ENCODE results near the gene SULT1A1. TPM values are rescaled to one million over a fixed set of nuclear protein-coding genes. Genes with fewer than 3 reads are reported as not detected.
"Not testable (repeated sequence)": the region's sequence is repeated elsewhere in the genome, so short reads cannot be mapped to it uniquely, and the experiment has no call there.

Gene SULT1A1
- total RNA-seq, 1 experiment from 2014 or later: 5.3 TPM

DNA sequence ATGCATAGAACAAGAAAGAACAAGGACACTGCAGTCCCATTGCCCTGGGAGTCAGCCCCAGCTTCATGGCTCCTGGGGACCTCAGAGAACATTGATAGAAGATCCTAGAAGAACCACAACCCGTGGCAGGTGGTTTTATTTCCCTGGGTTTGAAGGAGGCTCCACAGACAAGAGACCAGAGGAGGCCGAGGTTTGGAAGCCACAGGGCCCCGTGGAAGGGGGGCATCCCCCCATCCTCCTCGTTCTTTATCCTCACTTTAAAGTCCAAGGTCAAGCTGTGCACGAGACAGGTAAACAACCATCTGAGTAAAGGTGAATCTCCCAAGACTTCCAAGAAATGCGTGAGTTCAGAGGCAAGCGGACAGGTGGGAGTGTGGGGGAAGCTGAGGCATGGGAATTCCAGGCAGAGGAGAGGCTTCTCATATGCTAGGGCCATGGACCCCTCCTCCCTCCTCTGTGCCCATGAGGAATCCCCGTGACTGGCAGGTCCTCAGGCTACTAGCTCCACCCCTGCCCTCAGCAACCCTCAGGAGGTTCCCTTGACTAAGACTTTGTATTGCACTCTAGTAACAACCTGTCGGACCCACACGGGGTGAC is 849 bp upstream of the SULT1A1 start:
- BruUV-seq (replicated peaks): no TSS peak
- H3K36me3 Mint-ChIP-seq (ENCODE audit: insufficient read depth, unreplicated experiment): no peaks in the 10 kb centered on the region
- DNase-seq (ENCODE audit: unreplicated experiment): no peak
- no peaks in the 10 kb centered on the region for H3K4me1 Mint-ChIP-seq (ENCODE audit: insufficient read depth, unreplicated experiment)
- H3K27me3 Mint-ChIP-seq (ENCODE audit: insufficient read depth, unreplicated experiment): no peaks in the 10 kb centered on the region
- TF ChIP-seq, protein P1, sequence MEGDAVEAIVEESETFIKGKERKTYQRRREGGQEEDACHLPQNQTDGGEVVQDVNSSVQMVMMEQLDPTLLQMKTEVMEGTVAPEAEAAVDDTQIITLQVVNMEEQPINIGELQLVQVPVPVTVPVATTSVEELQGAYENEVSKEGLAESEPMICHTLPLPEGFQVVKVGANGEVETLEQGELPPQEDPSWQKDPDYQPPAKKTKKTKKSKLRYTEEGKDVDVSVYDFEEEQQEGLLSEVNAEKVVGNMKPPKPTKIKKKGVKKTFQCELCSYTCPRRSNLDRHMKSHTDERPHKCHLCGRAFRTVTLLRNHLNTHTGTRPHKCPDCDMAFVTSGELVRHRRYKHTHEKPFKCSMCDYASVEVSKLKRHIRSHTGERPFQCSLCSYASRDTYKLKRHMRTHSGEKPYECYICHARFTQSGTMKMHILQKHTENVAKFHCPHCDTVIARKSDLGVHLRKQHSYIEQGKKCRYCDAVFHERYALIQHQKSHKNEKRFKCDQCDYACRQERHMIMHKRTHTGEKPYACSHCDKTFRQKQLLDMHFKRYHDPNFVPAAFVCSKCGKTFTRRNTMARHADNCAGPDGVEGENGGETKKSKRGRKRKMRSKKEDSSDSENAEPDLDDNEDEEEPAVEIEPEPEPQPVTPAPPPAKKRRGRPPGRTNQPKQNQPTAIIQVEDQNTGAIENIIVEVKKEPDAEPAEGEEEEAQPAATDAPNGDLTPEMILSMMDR (IDR thresholded peaks at IDR 0.05; ENCODE audit: unreplicated experiment): no peak
- intact Hi-C loops (cut with micrococcal nuclease): no loop called here
- no peaks in the 10 kb centered on the region for H3K9me3 Mint-ChIP-seq (ENCODE audit: unreplicated experiment)
- ChIA-PET CTCF (interaction anchor here (0.6 kb wide), 1 partner anchor 27 kb away, joined by 3 read pairs; no protein-coding TSS in a partner anchor), POLR2A (no interaction called here)
- no peak overlapping the region for H3K4me3 Mint-ChIP-seq (ENCODE audit: unreplicated experiment)
- no peak overlapping the region for H3K27ac Mint-ChIP-seq (ENCODE audit: low read depth, unreplicated experiment)

DNA sequence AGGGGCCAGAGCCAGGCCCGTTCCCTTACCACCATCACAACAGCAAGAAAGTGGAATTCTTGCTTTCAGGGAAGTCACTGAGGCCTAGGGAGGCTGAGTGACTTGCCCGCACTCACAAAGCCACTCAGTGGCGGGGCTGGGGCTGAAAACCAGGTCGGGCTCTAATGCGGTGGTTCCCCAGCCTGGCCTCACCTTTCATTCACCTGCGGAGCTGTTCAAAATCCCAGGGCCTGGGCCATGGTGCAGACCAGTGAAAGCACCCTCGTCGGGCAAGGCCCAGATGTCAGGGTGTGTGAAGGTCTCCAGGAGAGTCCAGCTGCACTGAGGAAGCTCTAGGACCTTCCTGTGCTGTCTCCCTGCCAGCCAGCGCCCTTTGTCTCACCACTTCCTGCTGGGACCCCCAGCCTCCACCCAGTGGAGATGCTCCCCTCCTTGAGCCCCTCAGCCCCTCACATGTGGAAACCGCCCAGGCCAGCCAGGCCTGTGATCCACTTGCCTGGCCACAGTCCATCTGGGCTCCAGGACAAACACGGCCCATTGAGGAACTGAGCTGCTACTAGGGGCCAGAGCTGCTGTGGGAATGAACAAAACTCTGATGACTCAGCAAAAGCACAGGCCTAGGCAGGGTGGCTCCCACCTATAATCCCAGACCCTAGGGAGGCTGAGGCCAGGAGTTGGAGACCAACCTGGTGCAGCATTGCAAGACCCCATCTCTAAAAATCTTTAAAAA is 812 bp downstream of the SULT1A1 start:
- intact Hi-C loops (cut with micrococcal nuclease); POLR2A ChIA-PET; H3K27me3 Mint-ChIP-seq (ENCODE audit: insufficient read depth, unreplicated experiment); H3K4me1 Mint-ChIP-seq (ENCODE audit: insufficient read depth, unreplicated experiment); CTCF ChIA-PET; H3K4me3 Mint-ChIP-seq (ENCODE audit: unreplicated experiment); BruUV-seq (replicated peaks); DNase-seq (ENCODE audit: unreplicated experiment); H3K9me3 Mint-ChIP-seq (ENCODE audit: unreplicated experiment); H3K36me3 Mint-ChIP-seq (ENCODE audit: insufficient read depth, unreplicated experiment); H3K27ac Mint-ChIP-seq (ENCODE audit: low read depth, unreplicated experiment): not testable (repeated sequence)

DNA sequence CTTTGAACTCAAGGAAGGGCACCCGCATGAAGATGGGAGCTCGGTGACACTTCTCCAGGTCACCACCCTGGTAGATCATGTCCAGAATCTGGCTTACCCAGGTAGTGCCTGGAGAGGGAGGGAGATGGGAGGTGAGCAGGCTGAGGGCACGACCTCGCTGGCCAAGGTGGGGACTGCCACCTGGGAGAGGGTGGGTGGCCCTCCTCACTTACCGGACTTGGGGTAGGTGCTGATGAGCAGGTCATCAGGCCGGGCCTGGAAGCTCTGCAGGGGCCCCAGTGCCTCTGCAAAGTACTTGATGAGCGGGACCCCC is 1.4 kb downstream of the SULT1A1 start:
- H3K27me3 Mint-ChIP-seq (ENCODE audit: insufficient read depth, unreplicated experiment); POLR2A ChIA-PET; BruUV-seq (replicated peaks); H3K4me1 Mint-ChIP-seq (ENCODE audit: insufficient read depth, unreplicated experiment); H3K27ac Mint-ChIP-seq (ENCODE audit: low read depth, unreplicated experiment); intact Hi-C loops (cut with micrococcal nuclease); DNase-seq (ENCODE audit: unreplicated experiment); H3K4me3 Mint-ChIP-seq (ENCODE audit: unreplicated experiment); H3K36me3 Mint-ChIP-seq (ENCODE audit: insufficient read depth, unreplicated experiment); H3K9me3 Mint-ChIP-seq (ENCODE audit: unreplicated experiment); CTCF ChIA-PET: not testable (repeated sequence)

DNA sequence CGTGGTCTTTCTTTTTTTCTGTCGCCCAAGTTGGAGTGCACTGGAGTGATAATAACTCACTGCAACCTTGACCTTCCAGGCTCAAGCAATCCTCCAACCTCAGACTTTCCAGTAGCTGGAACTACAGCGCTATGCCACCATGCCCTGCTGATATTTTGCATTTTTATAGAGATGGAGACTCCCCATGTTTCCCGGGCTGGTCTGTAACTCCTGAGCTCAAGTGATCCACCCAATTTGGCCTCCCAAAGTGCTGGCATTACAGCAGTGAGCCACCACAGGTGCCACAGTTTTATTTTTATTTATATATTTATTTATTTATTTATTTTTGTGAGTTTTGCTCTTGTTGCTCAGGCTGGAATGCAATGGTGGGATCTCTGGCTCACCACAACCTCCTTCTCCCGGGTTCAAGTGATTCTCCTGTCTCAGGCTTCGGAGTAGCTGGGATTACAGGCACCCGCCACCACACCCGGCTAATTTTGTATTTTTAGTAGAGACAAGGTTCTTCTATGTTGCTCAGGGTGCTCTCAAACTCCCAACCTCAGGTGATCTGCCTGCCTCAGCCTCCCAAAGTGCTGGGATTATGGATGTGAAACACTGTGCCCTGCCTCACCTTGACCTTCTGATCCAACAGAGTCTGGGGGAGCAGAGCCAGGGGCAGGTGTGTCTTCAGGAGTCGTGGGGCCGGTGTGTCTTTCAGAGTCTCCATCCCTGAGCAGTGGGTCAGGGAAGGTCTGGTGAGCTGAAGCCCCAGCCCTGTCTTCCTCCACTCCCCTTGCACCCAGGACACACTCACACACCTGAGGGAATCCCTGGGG is 2.0 kb downstream of the SULT1A1 start:
- CTCF ChIA-PET; BruUV-seq (replicated peaks); DNase-seq (ENCODE audit: unreplicated experiment); H3K4me3 Mint-ChIP-seq (ENCODE audit: unreplicated experiment); H3K27me3 Mint-ChIP-seq (ENCODE audit: insufficient read depth, unreplicated experiment); H3K36me3 Mint-ChIP-seq (ENCODE audit: insufficient read depth, unreplicated experiment); POLR2A ChIA-PET; H3K4me1 Mint-ChIP-seq (ENCODE audit: insufficient read depth, unreplicated experiment); intact Hi-C loops (cut with micrococcal nuclease); H3K9me3 Mint-ChIP-seq (ENCODE audit: unreplicated experiment); H3K27ac Mint-ChIP-seq (ENCODE audit: low read depth, unreplicated experiment): not testable (repeated sequence)

DNA sequence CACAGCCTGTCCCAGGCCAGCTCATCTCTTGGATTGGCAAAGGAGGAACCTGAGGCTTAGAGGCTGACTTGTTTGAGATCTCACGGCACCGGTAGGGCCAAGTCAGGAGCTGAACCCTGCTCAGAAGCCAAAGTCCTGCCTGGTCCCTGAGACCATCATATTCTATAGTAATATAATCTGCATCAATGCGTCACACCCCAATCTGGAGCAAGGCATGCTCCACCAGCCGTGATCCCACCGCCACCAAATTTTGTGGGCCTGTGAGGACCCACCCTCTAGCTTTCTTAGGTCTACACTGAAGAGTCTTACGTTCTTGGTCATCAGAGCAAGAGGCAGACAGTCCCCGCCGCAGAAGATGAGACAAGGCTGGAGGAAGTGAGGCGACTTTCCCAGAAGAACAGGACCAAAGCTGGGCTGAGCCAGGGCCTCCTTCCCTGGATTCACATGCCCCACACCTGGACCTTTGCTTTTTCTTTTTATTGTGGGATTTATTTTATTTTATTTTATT is 2.7 kb downstream of the SULT1A1 start:
- CTCF ChIA-PET: no interaction called here
- BruUV-seq (replicated peaks): no TSS peak

More for the DNA sequence above, 2.7 kb downstream of the SULT1A1 start:
- Mint-ChIP-seq H3K4me3 (ENCODE audit: unreplicated experiment) (no peak overlapping the region), H3K27ac (ENCODE audit: low read depth, unreplicated experiment) (no peak overlapping the region), H3K9me3 (ENCODE audit: unreplicated experiment) (no peaks in the 10 kb centered on the region), H3K4me1 (ENCODE audit: insufficient read depth, unreplicated experiment) (no peaks in the 10 kb centered on the region), H3K36me3 (ENCODE audit: insufficient read depth, unreplicated experiment) (no peaks in the 10 kb centered on the region), H3K27me3 (ENCODE audit: insufficient read depth, unreplicated experiment) (no peaks in the 10 kb centered on the region)
- intact Hi-C loops (cut with micrococcal nuclease): no loop called here
- POLR2A ChIA-PET: interaction anchor here (1.2 kb wide), 1 partner anchor 14 kb away, joined by 4 read pairs; no protein-coding TSS in a partner anchor
- TF ChIP-seq, protein P1 (IDR thresholded peaks at IDR 0.05; ENCODE audit: unreplicated experiment): no peak
- no peak for DNase-seq (ENCODE audit: unreplicated experiment)

Data from MCF 10A (cell line).